ENCODE results near the gene THAP10.
"Not testable (repeated sequence)": the region's sequence is repeated elsewhere in the genome, so short reads cannot be mapped to it uniquely, and the experiment has no call there.

Gene THAP10

GRCh38 chr15:70931821-70932220 is 39.6 kb upstream of the THAP10 start:
- H3K27ac ChIP-seq: no peak overlapping the region
- no peaks in the 10 kb centered on the region for H3K36me3 ChIP-seq
- H3K27me3 ChIP-seq: peaks cover 22% of the 10 kb centered on the region
- H3K4me1 ChIP-seq (ENCODE audit: control insufficient read depth in 1 of 2, insufficient read depth in 1 of 2, low read depth in 1 of 2, low read length in 1 of 2): no peaks in the 10 kb centered on the region
- TF ChIP-seq CTCF (IDR thresholded peaks at IDR 0.05): no peak
- no peak overlapping the region for H3K4me3 ChIP-seq (ENCODE audit: low read depth in 1 of 2, low read length in 1 of 2)
- H3K9me3 ChIP-seq: no peaks in the 10 kb centered on the region

GRCh38 chr15:70926914-70927313 is 34.7 kb upstream of the THAP10 start:
- H3K27ac ChIP-seq; H3K27me3 ChIP-seq; H3K4me1 ChIP-seq (ENCODE audit: control insufficient read depth in 1 of 2, insufficient read depth in 1 of 2, low read depth in 1 of 2, low read length in 1 of 2); H3K9me3 ChIP-seq; H3K36me3 ChIP-seq; H3K4me3 ChIP-seq (ENCODE audit: low read depth in 1 of 2, low read length in 1 of 2): not testable (repeated sequence)

- no peaks in the 10 kb centered on the region for H3K36me3 ChIP-seq
- no peaks in the 10 kb centered on the region for H3K27me3 ChIP-seq
- H3K4me1 ChIP-seq (ENCODE audit: control insufficient read depth in 1 of 2, insufficient read depth in 1 of 2, low read depth in 1 of 2, low read length in 1 of 2): no peaks in the 10 kb centered on the region
- H3K27ac ChIP-seq: no peak overlapping the region
- H3K9me3 ChIP-seq: no peaks in the 10 kb centered on the region
- H3K4me3 ChIP-seq (ENCODE audit: low read depth in 1 of 2, low read length in 1 of 2): no peak overlapping the region
- TF ChIP-seq CTCF (IDR thresholded peaks at IDR 0.05): no peak
These were observed 31.3 kb upstream of the THAP10 start for GRCh38 chr15:70923311-70924080.

GRCh38 chr15:70922119-70922518 is 29.9 kb upstream of the THAP10 start:
- TF ChIP-seq CTCF (IDR thresholded peaks at IDR 0.05): no peak
- Histone ChIP-seq H3K4me1 (ENCODE audit: control insufficient read depth in 1 of 2, insufficient read depth in 1 of 2, low read depth in 1 of 2, low read length in 1 of 2) (no peaks in the 10 kb centered on the region), H3K9me3 (no peaks in the 10 kb centered on the region), H3K27ac (no peak overlapping the region), H3K36me3 (no peaks in the 10 kb centered on the region), H3K4me3 (ENCODE audit: low read depth in 1 of 2, low read length in 1 of 2) (no peak overlapping the region), H3K27me3 (no peaks in the 10 kb centered on the region)

GRCh38 chr15:70920981-70921696 is 28.9 kb upstream of the THAP10 start:
- H3K4me3 ChIP-seq (ENCODE audit: low read depth in 1 of 2, low read length in 1 of 2): no peak overlapping the region

More at GRCh38 chr15:70920981-70921696, 28.9 kb upstream of the THAP10 start:
- Histone ChIP-seq H3K27me3 (no peaks in the 10 kb centered on the region), H3K36me3 (no peaks in the 10 kb centered on the region), H3K4me1 (ENCODE audit: control insufficient read depth in 1 of 2, insufficient read depth in 1 of 2, low read depth in 1 of 2, low read length in 1 of 2) (no peaks in the 10 kb centered on the region), H3K27ac (no peak overlapping the region), H3K9me3 (no peaks in the 10 kb centered on the region)
- TF ChIP-seq CTCF (IDR thresholded peaks at IDR 0.05): no peak
